H1 (cell line): ENCODE measurements around the gene RAD51C. TPM values are rescaled to one million over a fixed set of nuclear protein-coding genes. Genes with fewer than 3 reads are reported as not detected.

Source experiments
- CTCF ChIA-PET: fragments of 300-600 bp; sonication (Branson Sonifier 250); formaldehyde crosslinking; loops from one replicate; lab custom pipeline; 2021; ENCODE audit not compliant: partially characterized antibody; lab: Charles Lee
- POLR2A ChIA-PET: fragments of 300-600 bp; sonication (Branson Sonifier 250); formaldehyde crosslinking; loops from one replicate; lab custom pipeline; 2021; ENCODE audit warnings: inconsistent platforms; ENCODE audit not compliant: partially characterized antibody; lab: Charles Lee
- DNase-seq, 2 experiments: peaks; one replicate each; pipeline versions ENCODE4 v3.0.0 to v3.0.0-alpha.2; 2010 to 2022; ENCODE audit warnings: low spot score in 2 of 2, low read depth in 1 of 2, mixed read lengths in 1 of 2
- FAIRE-seq: peaks from 2 replicates; lab custom pipeline; 2011; peaks lifted over from hg19 to GRCh38; lab: Jason Lieb, UNC
- H2AFZ ChIP-seq: 2 replicates; pipeline ENCODE4 v1.8.1; 2012; ENCODE audit warnings: low read length, inconsistent platforms
- H2AK5ac ChIP-seq: 2 replicates; pipeline ENCODE4 v1.6.1; 2013; ENCODE audit warnings: low read depth, low read length
- H2BK120ac ChIP-seq: replicated peaks from 2 replicates; pipeline ENCODE3; 2013; ENCODE audit warnings: low read depth, low read length, inconsistent platforms
- H2BK12ac ChIP-seq: 2 replicates; pipeline ENCODE4 v1.6.1; 2013; ENCODE audit warnings: low read depth, low read length
- H2BK15ac ChIP-seq: 2 replicates; pipeline ENCODE4 v1.6.1; 2013; ENCODE audit warnings: low read length
- H2BK20ac ChIP-seq: 2 replicates; pipeline ENCODE4 v1.6.1; 2013; ENCODE audit warnings: low read length
- H2BK5ac ChIP-seq: 2 replicates; pipeline ENCODE4 v1.6.1; 2013; ENCODE audit warnings: low read depth, low read length
- H3K14ac ChIP-seq: 2 replicates; pipeline ENCODE4 v1.6.1; 2013; ENCODE audit warnings: inconsistent platforms; ENCODE audit not compliant: insufficient read length
- H3K18ac ChIP-seq: 2 replicates; pipeline ENCODE4 v1.6.1; 2013; ENCODE audit warnings: low read length; ENCODE audit errors: extremely low read depth
- H3K23ac ChIP-seq: 2 replicates; pipeline ENCODE4 v1.6.1; 2013; ENCODE audit warnings: inconsistent platforms; ENCODE audit not compliant: insufficient read length
- H3K23me2 ChIP-seq: 2 replicates; pipeline ENCODE4 v1.6.1; 2013; ENCODE audit warnings: low read depth, low read length
- H3K27ac ChIP-seq: 2 replicates; pipeline ENCODE4 v1.6.1; 2011; ENCODE audit warnings: low read depth, low read length, inconsistent platforms
- H3K27me3 ChIP-seq, 4 experiments: replicated peaks in 1 of 4; 1 replicate in 1 of 4; 2 replicates in 3 of 4; pipeline versions ENCODE4 v1.6.1 to v1.8.1; 2011 to 2013; ENCODE audit warnings: low read length in 3 of 4, mild to moderate bottlenecking in 3 of 4, inconsistent platforms in 2 of 4, mixed read lengths in 2 of 4, moderate library complexity in 1 of 4; ENCODE audit not compliant: control insufficient read depth in 3 of 4, insufficient read depth in 3 of 4; ENCODE audit errors: extremely low read depth in 1 of 4
- H3K36me3 ChIP-seq, 4 experiments: 2 replicates each; pipeline versions ENCODE4 v1.6.1 to v1.8.1; 2011 to 2013; ENCODE audit warnings: mild to moderate bottlenecking in 4 of 4, low read length in 3 of 4, moderate library complexity in 2 of 4, control low read depth in 1 of 4, inconsistent platforms in 1 of 4; ENCODE audit not compliant: insufficient read depth in 4 of 4, control insufficient read depth in 2 of 4
- H3K4ac ChIP-seq: replicated peaks from 2 replicates; pipeline ENCODE3; 2013; ENCODE audit warnings: low read length, low read depth, mixed read lengths, inconsistent platforms; ENCODE audit not compliant: insufficient read length
- H3K4me1 ChIP-seq, 4 experiments: replicated peaks in 1 of 4; 1 replicate in 1 of 4; 2 replicates in 3 of 4; pipeline versions ENCODE4 v1.6.1 to v1.8.1; 2011 to 2013; ENCODE audit warnings: low read length in 3 of 4, inconsistent platforms in 2 of 4, mixed read lengths in 1 of 4; ENCODE audit not compliant: insufficient read depth in 4 of 4, control insufficient read depth in 3 of 4
- H3K4me2 ChIP-seq, 2 experiments: 2 replicates each; pipeline versions ENCODE4 v1.6.1 to v1.8.1; 2011 to 2013; ENCODE audit warnings: low read depth in 2 of 2, low read length in 2 of 2, control low read depth in 1 of 2, inconsistent platforms in 1 of 2, mild to moderate bottlenecking in 1 of 2; ENCODE audit not compliant: insufficient read depth in 1 of 2
- H3K4me3 ChIP-seq, 4 experiments: fragments of 200-600, 300-600 bp in 1 of 4; sonication (generic), shearing (Covaris generic), sonication (Bioruptor Twin) in 1 of 4; 2 replicates each; pipeline versions ENCODE4 v1.5.1 to v1.8.1; 2011 to 2016; ENCODE audit warnings: low read length in 4 of 4, low read depth in 3 of 4, control low read depth in 2 of 4, inconsistent platforms in 2 of 4, mild to moderate bottlenecking in 2 of 4, mixed read lengths in 1 of 4, moderate library complexity in 1 of 4; ENCODE audit not compliant: insufficient read depth in 2 of 4; ENCODE audit errors: extremely low read depth in 1 of 4
- H3K56ac ChIP-seq: replicated peaks from 2 replicates; pipeline ENCODE3; 2013; ENCODE audit warnings: low read depth, mild to moderate bottlenecking, mixed read lengths, low read length, inconsistent platforms; ENCODE audit not compliant: insufficient read length
- H3K79me1 ChIP-seq: 2 replicates; pipeline ENCODE4 v1.6.1; 2013; ENCODE audit warnings: low read depth, low read length, control low read depth
- H3K79me2 ChIP-seq, 2 experiments: 2 replicates each; pipeline versions ENCODE4 v1.6.1 to v1.8.1; 2012 to 2013; ENCODE audit warnings: low read length in 2 of 2, mild to moderate bottlenecking in 2 of 2, inconsistent platforms in 1 of 2; ENCODE audit not compliant: insufficient read depth in 2 of 2, control insufficient read depth in 1 of 2
- H3K9ac ChIP-seq, 4 experiments: replicated peaks in 1 of 4; 1 replicate in 1 of 4; 2 replicates in 3 of 4; pipeline versions ENCODE4 v1.6.1 to v1.8.1; 2011 to 2013; ENCODE audit warnings: low read depth in 3 of 4, low read length in 3 of 4, control low read depth in 2 of 4, mild to moderate bottlenecking in 2 of 4, moderate library complexity in 2 of 4, inconsistent platforms in 1 of 4; ENCODE audit errors: extremely low read depth in 1 of 4
- H3K9me3 ChIP-seq, 2 experiments: 2 replicates each; pipeline versions ENCODE4 v1.6.1 to v1.8.1; 2012 to 2013; ENCODE audit warnings: mild to moderate bottlenecking in 2 of 2, moderate library complexity in 2 of 2, control low read depth in 1 of 2, inconsistent platforms in 1 of 2, low read depth in 1 of 2, low read length in 1 of 2, mixed read lengths in 1 of 2; ENCODE audit not compliant: insufficient read depth in 2 of 2
- H4K20me1 ChIP-seq, 2 experiments: replicated peaks in 1 of 2; 2 replicates each; pipeline versions ENCODE3 to v1.8.1; 2011 to 2013; ENCODE audit warnings: inconsistent platforms in 2 of 2, low read length in 2 of 2, mild to moderate bottlenecking in 1 of 2; ENCODE audit not compliant: insufficient read depth in 2 of 2, control insufficient read depth in 1 of 2
- H4K5ac ChIP-seq: 2 replicates; pipeline ENCODE4 v1.6.1; 2013; ENCODE audit warnings: low read length, low read depth, mixed read lengths, inconsistent platforms; ENCODE audit not compliant: insufficient read length
- H4K8ac ChIP-seq: 2 replicates; pipeline ENCODE4 v1.8.0; 2013; ENCODE audit warnings: mild to moderate bottlenecking, moderate library complexity, low read length, inconsistent platforms; ENCODE audit not compliant: insufficient read depth; ENCODE audit errors: extremely low read depth
- H4K91ac ChIP-seq: replicated peaks from 2 replicates; pipeline ENCODE3; 2013; ENCODE audit warnings: low read length, mixed read lengths, inconsistent platforms; ENCODE audit not compliant: insufficient read length
- CBX8 ChIP-seq: fragments of 300-800, 300-1000 bp; sonication (generic); IDR thresholded peaks from 2 replicates; pipeline ENCODE4 v1.7.1; 2016; ENCODE audit warnings: low read depth, low read length, borderline replicate concordance
- CTBP2 ChIP-seq: IDR thresholded peaks from 2 replicates; pipeline ENCODE4 v1.7.0; 2011; ENCODE audit warnings: borderline replicate concordance, mild to moderate bottlenecking, moderate library complexity, mixed read lengths, low read length; ENCODE audit not compliant: insufficient read depth, insufficient read length
- HDAC2 ChIP-seq, 2 experiments: fragments of 300-600 bp in 1 of 2; sonication (generic) in 1 of 2; IDR thresholded peaks; 2 replicates each; pipeline ENCODE4 v1.6.1; 2011 to 2012; ENCODE audit warnings: low read depth in 2 of 2, low read length in 2 of 2, mild to moderate bottlenecking in 2 of 2, moderate library complexity in 2 of 2, borderline replicate concordance in 1 of 2, inconsistent platforms in 1 of 2
- MAX ChIP-seq: IDR thresholded peaks from 2 replicates; pipeline ENCODE4 v1.6.1; 2012; ENCODE audit warnings: inconsistent platforms
- PHF8 ChIP-seq: fragments of 200-600 bp; sonication (generic); conservative IDR thresholded peaks from 2 replicates; pipeline ENCODE4 v1.7.1; 2012; ENCODE audit warnings: low read depth, mild to moderate bottlenecking, inconsistent platforms, low read length, moderate library complexity
- POU5F1 ChIP-seq: IDR thresholded peaks from 2 replicates; pipeline ENCODE4 v1.6.1; 2011; ENCODE audit warnings: low read depth, mild to moderate bottlenecking, low read length, moderate library complexity
- RAD21 ChIP-seq, 2 experiments: IDR thresholded peaks in 1 of 2; conservative IDR thresholded peaks in 1 of 2; 2 replicates each; pipeline ENCODE4 v1.6.1; 2011; ENCODE audit warnings: low read depth in 2 of 2, low read length in 2 of 2, improper control_type of control experiment in 1 of 2, inconsistent platforms in 1 of 2, mild to moderate bottlenecking in 1 of 2, moderate library complexity in 1 of 2
- RXRA ChIP-seq: IDR thresholded peaks from 2 replicates; pipeline ENCODE4 v1.6.1; 2011; ENCODE audit warnings: low read depth, mild to moderate bottlenecking, low read length, moderate library complexity; ENCODE audit not compliant: insufficient read depth
- SIRT6 ChIP-seq: IDR thresholded peaks from one replicate; pipeline ENCODE4 v1.7.1; 2012; ENCODE audit warnings: low read length, inconsistent platforms
- SP4 ChIP-seq: IDR thresholded peaks from 2 replicates; pipeline ENCODE4 v1.6.1; 2012; ENCODE audit warnings: low read length, inconsistent platforms
- SUZ12 ChIP-seq: fragments of 200-600 bp; sonication (generic); IDR thresholded peaks from 2 replicates; pipeline ENCODE4 v1.6.1; 2012; ENCODE audit warnings: mild to moderate bottlenecking, inconsistent platforms, low read length, moderate library complexity, mixed read lengths
- TCF12 ChIP-seq: IDR thresholded peaks from 2 replicates; pipeline ENCODE4 v1.6.1; 2011; ENCODE audit warnings: low read depth, mild to moderate bottlenecking, low read length
- WGBS, 2 experiments: shearing (Covaris generic) in 1 of 2; methylation state at CpG; one replicate each; pipeline versions ENCODE4 v1.1.6 to v1.1.7; 2013 to 2015; ENCODE audit warnings: low lambda C conversion rate in 2 of 2, mixed read lengths in 2 of 2, inconsistent platforms in 1 of 2, low coverage in 1 of 2, missing lambda C conversion rate in 1 of 2; ENCODE audit not compliant: insufficient replicate concordance in 2 of 2, insufficient coverage in 1 of 2, insufficient read length in 1 of 2; ENCODE audit errors: extremely low coverage in 1 of 2, missing lambda C conversion rate in 1 of 2; 5-methylcytosine and 5-hydroxymethylcytosine counted together
- polyA plus RNA-seq, 7 experiments: library from polyadenylated mRNA; depleted of rRNA in 3 of 7; stranded (reverse) in 5 of 7; unstranded in 2 of 7; fragments of >200 nt in 5 of 7; fragments of 200-250 nt in 2 of 7; gene quantifications; 1 replicate in 5 of 7; 2 replicates in 1 of 7; 4 replicates in 1 of 7; pipeline versions ENCODE4 v1.2.1 to v1.2.3, GENCODE V29; 2011 to 2013; ENCODE audit warnings: missing spikeins in 2 of 7, mixed read lengths in 2 of 7
- total RNA-seq: library from RNA; stranded (reverse); fragmentation: NEBNext Ultra II Directional; extraction: Animal tissue kit (Norgen Biotek cat#: 25700); gene quantifications from 2 replicates; pipeline ENCODE4 v1.2.1, GENCODE V29; 2021

Gene RAD51C
- total and polyA plus RNA-seq, 2 of the 8 experiments (the other 6 are each of a cell fraction or from before 2014, with no cell fraction given): 10.4 to 21.7 TPM

- no peak overlapping the region for H2BK20ac ChIP-seq
- H3K23me2 ChIP-seq: no peaks in the 10 kb centered on the region
- ChIA-PET POLR2A (interaction anchor here (0.6 kb wide), 1 partner anchor 404 kb away, joined by 3 read pairs; no protein-coding TSS in a partner anchor), CTCF (interaction anchor here (0.7 to 1.0 kb wide), 3 partner anchors 18 to 360 kb away, joined by 3 read pairs; no protein-coding TSS in a partner anchor)
- H3K79me2 ChIP-seq: no peaks in the 10 kb centered on the region
- no peak overlapping the region for H2AFZ ChIP-seq
- no peak overlapping the region for H2BK120ac ChIP-seq
- no peak overlapping the region for H3K4me3 ChIP-seq
- no peak overlapping the region for H2BK15ac ChIP-seq
- H2BK5ac ChIP-seq: no peak overlapping the region
- no peaks in the 10 kb centered on the region for H3K79me1 ChIP-seq
- H3K14ac ChIP-seq: no peak overlapping the region
- no peak overlapping the region for H4K91ac ChIP-seq
- no peaks in the 10 kb centered on the region for H3K9me3 ChIP-seq
- FAIRE-seq (no peak), DNase-seq (no peak)
- H3K4me2 ChIP-seq: no peak overlapping the region
- no peak overlapping the region for H4K8ac ChIP-seq
- H3K9ac ChIP-seq: no peak overlapping the region
- H4K20me1 ChIP-seq: no peaks in the 10 kb centered on the region
- H3K23ac ChIP-seq: no peak overlapping the region
- H2BK12ac ChIP-seq: no peak overlapping the region
- no peak overlapping the region for H3K4ac ChIP-seq
- H3K56ac ChIP-seq: no peak overlapping the region
- no peaks in the 10 kb centered on the region for H3K27me3 ChIP-seq
- H3K4me1 ChIP-seq: no peaks in the 10 kb centered on the region
- H3K18ac ChIP-seq: no peak overlapping the region
- H2AK5ac ChIP-seq: no peak overlapping the region
- WGBS, 2 experiments: 75% methylated on average over 1 of the region's 1 CpG; no CpG with 5 or more reads in 1 of the 2 experiments
- no peak overlapping the region for H3K27ac ChIP-seq
- H4K5ac ChIP-seq: no peak overlapping the region
- TF ChIP-seq PHF8: no peak
- TF ChIP-seq RXRA: no peak
- no peak for TF ChIP-seq SP4
- no peak for TF ChIP-seq HDAC2 (IDR thresholded peaks at IDR 0.05; ENCODE audit: borderline replicate concordance in 1 of 2, low read depth in 2 of 2, low read length in 2 of 2)
- no peak for TF ChIP-seq TCF12
- no peak for TF ChIP-seq CBX8
- no peak for TF ChIP-seq CTBP2
- no peak for TF ChIP-seq SUZ12
- no peak for TF ChIP-seq POU5F1
- no peak for TF ChIP-seq MAX
- TF ChIP-seq SIRT6: no peak
- no peak for TF ChIP-seq RAD21 (IDR thresholded peaks at IDR 0.05 in 1 of 2, conservative IDR thresholded peaks at IDR 0.05 in 1 of 2; ENCODE audit: low read depth in 2 of 2, low read length in 2 of 2)
- no peaks in the 10 kb centered on the region for H3K36me3 ChIP-seq
These were observed 36.4 kb downstream of the RAD51C start for GRCh38 chr17:58728798-58729197.
